Measurements from ENCODE around the gene TMEM109. TPM values are rescaled to one million over a fixed set of nuclear protein-coding genes. Genes with fewer than 3 reads are reported as not detected.

Gene TMEM109
- total and polyA plus RNA-seq, 2 of the 13 experiments (the other 11 are each of a cell fraction or from before 2014, with no cell fraction given) = 7.7 to 18.0 TPM

DNA sequence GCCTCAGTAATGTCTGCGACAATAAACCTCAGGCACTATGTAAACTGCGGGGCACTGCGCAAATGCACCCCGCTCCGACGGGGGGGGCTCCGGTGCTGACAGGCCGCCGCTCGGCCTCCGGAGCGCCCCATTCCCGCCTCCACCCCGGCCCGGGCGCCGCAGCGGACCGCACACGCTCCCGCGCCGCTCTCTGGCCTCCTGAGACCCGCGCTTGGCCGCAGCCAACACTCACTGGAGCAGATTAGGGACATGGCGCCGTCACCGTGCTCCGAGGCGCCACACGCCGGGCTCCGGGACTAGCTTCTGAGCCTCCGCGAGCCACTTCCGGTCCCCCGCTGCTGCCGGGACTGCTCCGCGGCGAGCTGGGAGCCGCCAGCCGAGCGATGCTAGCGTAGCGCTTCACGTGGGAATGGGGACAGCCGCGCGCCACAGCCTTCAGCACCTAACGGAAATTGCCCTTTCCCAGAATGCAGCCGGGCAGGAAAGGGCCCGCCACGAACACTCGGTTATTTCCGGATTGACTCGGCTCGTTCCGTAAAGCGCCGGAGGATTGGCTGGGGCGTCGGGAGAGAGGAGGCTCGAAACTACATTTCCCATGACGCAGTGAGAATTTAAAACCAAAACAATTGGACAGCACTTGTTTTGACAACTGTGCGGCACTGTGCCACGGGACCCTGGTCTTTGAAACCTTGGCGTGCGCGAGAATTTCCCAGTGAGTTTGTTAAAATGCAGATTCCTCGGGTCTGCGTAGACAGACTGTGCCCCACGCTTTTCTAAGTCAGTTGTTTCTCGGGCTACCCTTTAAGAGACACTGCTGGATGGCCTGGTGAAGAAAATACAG, 7.6 kb upstream of the TMEM109 start, which contains the start of gene PRPF19 (continued):
- TF ChIP-seq, protein P1, sequence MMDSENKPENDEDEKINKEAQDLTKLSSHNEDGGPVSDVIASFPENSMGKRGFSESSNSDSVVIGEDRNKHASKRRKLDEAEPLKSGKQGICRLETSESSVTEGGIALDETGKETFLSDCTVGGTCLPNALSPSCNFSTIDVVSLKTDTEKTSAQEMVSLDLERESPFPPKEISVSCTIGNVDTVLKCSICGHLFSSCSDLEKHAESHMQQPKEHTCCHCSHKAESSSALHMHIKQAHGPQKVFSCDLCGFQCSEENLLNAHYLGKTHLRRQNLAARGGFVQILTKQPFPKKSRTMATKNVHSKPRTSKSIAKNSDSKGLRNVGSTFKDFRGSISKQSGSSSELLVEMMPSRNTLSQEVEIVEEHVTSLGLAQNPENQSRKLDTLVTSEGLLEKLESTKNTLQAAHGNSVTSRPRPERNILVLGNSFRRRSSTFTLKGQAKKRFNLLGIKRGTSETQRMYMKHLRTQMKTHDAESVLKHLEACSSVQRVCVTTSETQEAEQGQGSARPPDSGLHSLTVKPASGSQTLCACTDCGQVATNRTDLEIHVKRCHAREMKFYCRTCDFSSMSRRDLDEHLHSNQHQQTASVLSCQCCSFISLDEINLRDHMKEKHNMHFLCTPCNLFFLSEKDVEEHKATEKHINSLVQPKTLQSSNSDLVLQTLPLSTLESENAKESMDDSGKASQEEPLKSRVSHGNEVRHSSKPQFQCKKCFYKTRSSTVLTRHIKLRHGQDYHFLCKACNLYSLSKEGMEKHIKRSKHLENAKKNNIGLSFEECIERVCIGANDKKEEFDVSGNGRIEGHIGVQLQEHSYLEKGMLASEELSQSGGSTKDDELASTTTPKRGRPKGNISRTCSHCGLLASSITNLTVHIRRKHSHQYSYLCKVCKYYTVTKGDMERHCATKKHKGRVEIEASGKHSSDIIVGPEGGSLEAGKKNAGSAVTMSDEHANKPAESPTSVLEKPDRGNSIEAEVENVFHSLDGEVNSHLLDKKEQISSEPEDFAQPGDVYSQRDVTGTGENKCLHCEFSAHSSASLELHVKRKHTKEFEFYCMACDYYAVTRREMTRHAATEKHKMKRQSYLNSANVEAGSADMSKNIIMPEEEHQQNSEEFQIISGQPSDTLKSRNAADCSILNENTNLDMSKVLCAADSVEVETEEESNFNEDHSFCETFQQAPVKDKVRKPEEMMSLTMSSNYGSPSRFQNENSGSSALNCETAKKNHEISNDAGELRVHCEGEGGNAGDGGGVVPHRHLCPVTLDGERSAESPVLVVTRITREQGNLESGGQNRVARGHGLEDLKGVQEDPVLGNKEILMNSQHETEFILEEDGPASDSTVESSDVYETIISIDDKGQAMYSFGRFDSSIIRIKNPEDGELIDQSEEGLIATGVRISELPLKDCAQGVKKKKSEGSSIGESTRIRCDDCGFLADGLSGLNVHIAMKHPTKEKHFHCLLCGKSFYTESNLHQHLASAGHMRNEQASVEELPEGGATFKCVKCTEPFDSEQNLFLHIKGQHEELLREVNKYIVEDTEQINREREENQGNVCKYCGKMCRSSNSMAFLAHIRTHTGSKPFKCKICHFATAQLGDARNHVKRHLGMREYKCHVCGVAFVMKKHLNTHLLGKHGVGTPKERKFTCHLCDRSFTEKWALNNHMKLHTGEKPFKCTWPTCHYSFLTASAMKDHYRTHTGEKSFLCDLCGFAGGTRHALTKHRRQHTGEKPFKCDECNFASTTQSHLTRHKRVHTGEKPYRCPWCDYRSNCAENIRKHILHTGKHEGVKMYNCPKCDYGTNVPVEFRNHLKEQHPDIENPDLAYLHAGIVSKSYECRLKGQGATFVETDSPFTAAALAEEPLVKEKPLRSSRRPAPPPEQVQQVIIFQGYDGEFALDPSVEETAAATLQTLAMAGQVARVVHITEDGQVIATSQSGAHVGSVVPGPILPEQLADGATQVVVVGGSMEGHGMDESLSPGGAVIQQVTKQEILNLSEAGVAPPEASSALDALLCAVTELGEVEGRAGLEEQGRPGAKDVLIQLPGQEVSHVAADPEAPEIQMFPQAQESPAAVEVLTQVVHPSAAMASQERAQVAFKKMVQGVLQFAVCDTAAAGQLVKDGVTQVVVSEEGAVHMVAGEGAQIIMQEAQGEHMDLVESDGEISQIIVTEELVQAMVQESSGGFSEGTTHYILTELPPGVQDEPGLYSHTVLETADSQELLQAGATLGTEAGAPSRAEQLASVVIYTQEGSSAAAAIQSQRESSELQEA (CRISPR knock-in tag; IDR thresholded peaks at IDR 0.05; ENCODE audit: not compliant biosample characterization) = no peak
- peak; percentile 38; the same call in 1 of the 2 replicates for TF ChIP-seq NCOA2 (CRISPR knock-in tag; IDR thresholded peaks at IDR 0.05)
- peak; percentile 72 for TF ChIP-seq NR2C2 (CRISPR knock-in tag; IDR thresholded peaks at IDR 0.05; ENCODE audit: borderline replicate concordance)
- TF ChIP-seq ZNF703 (CRISPR knock-in tag; IDR thresholded peaks at IDR 0.05; ENCODE audit: borderline replicate concordance) = no peak; the same call in 1 of the 2 replicates
- peak; percentile 70 for TF ChIP-seq TGIF2 (CRISPR knock-in tag; IDR thresholded peaks at IDR 0.05)
- peak; percentile 94 for TF ChIP-seq PHF8 (CRISPR knock-in tag; IDR thresholded peaks at IDR 0.05)
- TF ChIP-seq ZNF572 (CRISPR knock-in tag; IDR thresholded peaks at IDR 0.05) = peak; percentile 95
- no peak for TF ChIP-seq TOE1 (CRISPR knock-in tag; IDR thresholded peaks at IDR 0.05)
- peak; percentile 59; the same call in 1 of the 2 replicates for TF ChIP-seq SP4 (CRISPR knock-in tag; IDR thresholded peaks at IDR 0.05)
- no peak for TF ChIP-seq THYN1 (CRISPR knock-in tag; IDR thresholded peaks at IDR 0.05; ENCODE audit: borderline replicate concordance, low read depth)
- peak; percentile 66 for TF ChIP-seq SALL1 (CRISPR knock-in tag; IDR thresholded peaks at IDR 0.05)
- peak; percentile 92 for TF ChIP-seq TAF1 (CRISPR knock-in tag; IDR thresholded peaks at IDR 0.05)
- peak; percentile 38 for TF ChIP-seq FOXO1 (CRISPR knock-in tag; IDR thresholded peaks at IDR 0.05)
- peak; percentile 72; the same call in 1 of the 2 replicates for TF ChIP-seq ZNF451 (CRISPR knock-in tag; IDR thresholded peaks at IDR 0.05)
